Common myeloid progenitor, CD34-positive (primary cell): Measurements from ENCODE around the gene DSC1.
"Not testable (repeated sequence)": the region's sequence is repeated elsewhere in the genome, so short reads cannot be mapped to it uniquely, and the experiment has no call there.

Source experiments
- CTCF ChIA-PET: fragments of 350-600 bp; sonication (Branson Sonifier 250); formaldehyde crosslinking; loops from one replicate; lab custom pipeline; 2021; ENCODE audit warnings: antibody characterized with exemption; lab: Charles Lee
- POLR2A ChIA-PET: fragments of 350-600 bp; sonication (Branson Sonifier 250); formaldehyde crosslinking; loops from one replicate; lab custom pipeline; 2021; ENCODE audit warnings: antibody characterized with exemption; lab: Charles Lee
- DNase-seq, 3 donors: peaks; one replicate each; pipeline versions ENCODE4 v3.0.0 to v3.0.0-alpha.2; 2013
- H3K27ac ChIP-seq, 2 experiments: 1 replicate in 1 of 2; 2 replicates in 1 of 2; pipeline ENCODE4 v1.7.0; 2013; ENCODE audit warnings: inconsistent platforms in 2 of 2, low read length in 2 of 2, mild to moderate bottlenecking in 2 of 2, low read depth in 1 of 2, moderate library complexity in 1 of 2; ENCODE audit not compliant: severe bottlenecking in 2 of 2, insufficient read depth in 1 of 2, poor library complexity in 1 of 2
- H3K27me3 ChIP-seq, 5 experiments: replicated peaks in 2 of 5; 1 replicate in 3 of 5; 2 replicates in 2 of 5; pipeline versions ENCODE4 v1.6.1 to v1.7.0; 2013; ENCODE audit warnings: low read length in 4 of 5, mild to moderate bottlenecking in 2 of 5, moderate library complexity in 2 of 5, inconsistent platforms in 1 of 5; ENCODE audit not compliant: insufficient read depth in 5 of 5, control insufficient read depth in 4 of 5
- H3K36me3 ChIP-seq, 4 experiments: 1 replicate in 2 of 4; 2 replicates in 2 of 4; pipeline versions ENCODE4 v1.6.1 to v1.7.0; 2013; ENCODE audit warnings: low read length in 3 of 4, control low read depth in 1 of 4, mild to moderate bottlenecking in 1 of 4; ENCODE audit not compliant: control insufficient read depth in 4 of 4, insufficient read depth in 4 of 4
- H3K4me1 ChIP-seq, 4 experiments: 1 replicate in 3 of 4; 2 replicates in 1 of 4; pipeline versions ENCODE4 v1.6.1 to v1.7.1; 2013; ENCODE audit warnings: low read length in 3 of 4, mild to moderate bottlenecking in 3 of 4, control low read depth in 1 of 4, inconsistent platforms in 1 of 4, moderate library complexity in 1 of 4; ENCODE audit not compliant: control insufficient read depth in 4 of 4, insufficient read depth in 4 of 4; ENCODE audit errors: control extremely low read depth in 1 of 4
- H3K4me3 ChIP-seq, 7 experiments: 1 replicate in 4 of 7; 2 replicates in 3 of 7; pipeline versions ENCODE4 v1.5.1 to v1.7.0; 2013; ENCODE audit warnings: mild to moderate bottlenecking in 7 of 7, low read length in 6 of 7, moderate library complexity in 6 of 7, inconsistent platforms in 2 of 7, low read depth in 2 of 7, control low read depth in 1 of 7; ENCODE audit not compliant: insufficient read depth in 4 of 7, control insufficient read depth in 1 of 7; ENCODE audit errors: extremely low read depth in 1 of 7
- H3K9me3 ChIP-seq, 5 experiments: 1 replicate in 4 of 5; 2 replicates in 1 of 5; pipeline versions ENCODE4 v1.6.1 to v1.7.1; 2013; ENCODE audit warnings: low read length in 4 of 5, mild to moderate bottlenecking in 2 of 5, inconsistent platforms in 1 of 5, low read depth in 1 of 5, moderate library complexity in 1 of 5; ENCODE audit not compliant: control insufficient read depth in 4 of 5, insufficient read depth in 2 of 5; ENCODE audit errors: control extremely low read depth in 1 of 5
- WGBS: methylation state at CpG from one replicate; pipeline ENCODE4 v1.1.5; 2013; ENCODE audit not compliant: insufficient coverage; 5-methylcytosine and 5-hydroxymethylcytosine counted together

DSC1 gene

GRCh38 chr18:31192086-31192776 is 29.6 kb upstream of the DSC1 start:
- ChIA-PET POLR2A (no interaction called here), CTCF (no interaction called here)
- DNase-seq = no peak
- H3K27me3 ChIP-seq = no peaks in the 10 kb centered on the region
- no peaks in the 10 kb centered on the region for H3K9me3 ChIP-seq
- H3K27ac ChIP-seq = no peak overlapping the region
- H3K4me1 ChIP-seq = no peaks in the 10 kb centered on the region
- H3K36me3 ChIP-seq = no peaks in the 10 kb centered on the region
- no peak overlapping the region for H3K4me3 ChIP-seq

- Histone ChIP-seq H3K36me3 (no peaks in the 10 kb centered on the region), H3K4me3 (no peak overlapping the region), H3K9me3 (no peaks in the 10 kb centered on the region), H3K27me3 (no peaks in the 10 kb centered on the region), H3K4me1 (no peaks in the 10 kb centered on the region), H3K27ac (no peak overlapping the region)
- CTCF ChIA-PET = no interaction called here
- DNase-seq = no peak
- WGBS = no CpG with 5 or more reads among the region's 2 CpGs
- POLR2A ChIA-PET = no interaction called here
These were observed 28.3 kb upstream of the DSC1 start for GRCh38 chr18:31190919-31191318.

DNA sequence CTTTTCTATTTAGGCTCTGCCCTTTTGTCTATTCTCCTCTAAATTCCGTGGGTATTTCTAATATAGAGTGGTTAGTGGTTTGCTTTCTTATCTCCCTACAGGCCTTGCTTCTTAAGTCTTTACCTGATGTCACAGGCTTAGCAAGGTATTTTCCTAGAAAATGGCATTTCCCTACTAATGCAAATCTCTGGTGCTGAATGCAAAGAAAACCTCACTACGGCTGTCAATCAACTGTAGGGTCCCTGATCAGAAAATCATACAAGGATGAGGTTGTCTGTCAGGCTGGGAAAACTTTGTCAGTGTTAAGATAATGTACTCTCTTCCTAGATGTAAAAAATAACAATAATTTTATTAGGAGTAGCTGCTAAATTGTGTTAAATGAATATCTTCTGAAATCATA is 27.1 kb upstream of the DSC1 start:
- no peak for DNase-seq
- no peaks in the 10 kb centered on the region for H3K36me3 ChIP-seq
- H3K27me3 ChIP-seq = no peaks in the 10 kb centered on the region
- WGBS = 100% methylated on average over 1 of the region's 2 CpGs
- POLR2A ChIA-PET = no interaction called here
- no peaks in the 10 kb centered on the region for H3K9me3 ChIP-seq
- no peaks in the 10 kb centered on the region for H3K4me1 ChIP-seq
- no peak overlapping the region for H3K27ac ChIP-seq
- CTCF ChIA-PET = interaction anchor here (0.6 kb wide), 1 partner anchor 51 kb away, joined by 3 read pairs; no protein-coding TSS in a partner anchor
- H3K4me3 ChIP-seq = no peak overlapping the region

- H3K36me3 ChIP-seq = no peaks in the 10 kb centered on the region
These were observed 22.7 kb upstream of the DSC1 start for GRCh38 chr18:31185186-31185950.

GRCh38 chr18:31183302-31183701 is 20.6 kb upstream of the DSC1 start:
- ChIA-PET CTCF (no interaction called here), POLR2A (no interaction called here)
- no CpG with 5 or more reads among the region's 2 CpGs for WGBS

More at GRCh38 chr18:31185186-31185950, 22.7 kb upstream of the DSC1 start:
- no peak overlapping the region for H3K27ac ChIP-seq
- no peaks in the 10 kb centered on the region for H3K9me3 ChIP-seq
- H3K27me3 ChIP-seq = no peaks in the 10 kb centered on the region
- no peak overlapping the region for H3K4me3 ChIP-seq
- no peak for DNase-seq
- H3K4me1 ChIP-seq = no peaks in the 10 kb centered on the region
- WGBS = 79% methylated on average over 4 of the region's 4 CpGs
- POLR2A ChIA-PET = no interaction called here
- CTCF ChIA-PET = no interaction called here

GRCh38 chr18:31177369-31177768 is 14.7 kb upstream of the DSC1 start:
- H3K36me3 ChIP-seq, CTCF ChIA-PET, DNase-seq, H3K4me1 ChIP-seq, POLR2A ChIA-PET, H3K4me3 ChIP-seq, H3K9me3 ChIP-seq, H3K27ac ChIP-seq, H3K27me3 ChIP-seq: not testable (repeated sequence)
- WGBS = 94% methylated on average over 4 of the region's 6 CpGs

More at GRCh38 chr18:31183302-31183701, 20.6 kb upstream of the DSC1 start:
- H3K27me3 ChIP-seq = no peaks in the 10 kb centered on the region
- no peaks in the 10 kb centered on the region for H3K36me3 ChIP-seq
- no peak overlapping the region for H3K4me3 ChIP-seq
- no peak overlapping the region for H3K27ac ChIP-seq
- H3K4me1 ChIP-seq = no peaks in the 10 kb centered on the region
- H3K9me3 ChIP-seq = no peaks in the 10 kb centered on the region
- no peak for DNase-seq

- no peak overlapping the region for H3K4me3 ChIP-seq
- H3K27ac ChIP-seq = no peak overlapping the region
- no peak for DNase-seq
- 80% methylated on average over 1 of the region's 2 CpGs for WGBS
- H3K9me3 ChIP-seq = peaks cover 0 to 1% (median 0%) of the 10 kb centered on the region in 5 experiments
- H3K4me1 ChIP-seq = no peaks in the 10 kb centered on the region
- ChIA-PET CTCF (no interaction called here), POLR2A (no interaction called here)
- no peaks in the 10 kb centered on the region for H3K36me3 ChIP-seq
- no peaks in the 10 kb centered on the region for H3K27me3 ChIP-seq
These were observed 13.9 kb upstream of the DSC1 start for GRCh38 chr18:31176531-31176930.
